OCI-LY3 (cell line): ENCODE results near the gene PMVK.

ENCODE experiments used
- EZH2phosphoT487 ChIP-seq: fragments of 200-600 bp; shearing (Covaris generic); IDR thresholded peaks from 2 replicates; pipeline ENCODE4 v1.6.1; 2018; ENCODE audit warnings: antibody characterized with exemption, mixed run types, low read depth
- TF ChIP-seq, protein P1 (sequence below): fragments of 200-600, 300-600 bp; sonication (generic); IDR thresholded peaks from 2 replicates; pipeline ENCODE4 v1.5.1; 2014; ENCODE audit warnings: antibody characterized with exemption, low read length, low read depth

DNA sequence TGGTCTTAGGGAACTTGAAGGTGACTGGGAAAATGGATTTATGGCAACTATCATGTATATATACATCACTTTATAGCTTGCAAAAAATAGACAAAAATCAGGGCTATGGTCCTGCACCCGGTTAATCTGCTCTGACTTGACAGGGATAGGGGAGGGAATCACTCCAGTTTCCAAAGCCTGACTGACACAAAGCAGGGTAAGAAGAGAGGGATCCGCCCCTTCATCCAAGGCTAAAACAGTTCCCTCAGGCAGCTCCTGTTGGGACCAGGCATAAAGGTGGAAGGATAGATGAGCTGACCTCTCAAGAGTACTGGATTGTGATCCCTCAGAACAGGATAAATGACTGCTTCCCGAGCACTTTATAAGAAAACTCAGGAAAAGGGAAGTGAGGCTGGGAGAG is 18.0 kb upstream of the PMVK start:
- TF ChIP-seq, protein P1, sequence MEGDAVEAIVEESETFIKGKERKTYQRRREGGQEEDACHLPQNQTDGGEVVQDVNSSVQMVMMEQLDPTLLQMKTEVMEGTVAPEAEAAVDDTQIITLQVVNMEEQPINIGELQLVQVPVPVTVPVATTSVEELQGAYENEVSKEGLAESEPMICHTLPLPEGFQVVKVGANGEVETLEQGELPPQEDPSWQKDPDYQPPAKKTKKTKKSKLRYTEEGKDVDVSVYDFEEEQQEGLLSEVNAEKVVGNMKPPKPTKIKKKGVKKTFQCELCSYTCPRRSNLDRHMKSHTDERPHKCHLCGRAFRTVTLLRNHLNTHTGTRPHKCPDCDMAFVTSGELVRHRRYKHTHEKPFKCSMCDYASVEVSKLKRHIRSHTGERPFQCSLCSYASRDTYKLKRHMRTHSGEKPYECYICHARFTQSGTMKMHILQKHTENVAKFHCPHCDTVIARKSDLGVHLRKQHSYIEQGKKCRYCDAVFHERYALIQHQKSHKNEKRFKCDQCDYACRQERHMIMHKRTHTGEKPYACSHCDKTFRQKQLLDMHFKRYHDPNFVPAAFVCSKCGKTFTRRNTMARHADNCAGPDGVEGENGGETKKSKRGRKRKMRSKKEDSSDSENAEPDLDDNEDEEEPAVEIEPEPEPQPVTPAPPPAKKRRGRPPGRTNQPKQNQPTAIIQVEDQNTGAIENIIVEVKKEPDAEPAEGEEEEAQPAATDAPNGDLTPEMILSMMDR = no peak
- TF ChIP-seq EZH2phosphoT487 = no peak
